GM19467 (cell line): ENCODE results near the gene KANK2.
"Not testable (repeated sequence)": the region's sequence is repeated elsewhere in the genome, so short reads cannot be mapped to it uniquely, and the experiment has no call there.

Source experiments
- ATAC-seq: cut with Tn5 transposase; IDR thresholded peaks from one replicate; pipeline ENCODE4 v1.9.1; 2021; ENCODE audit warnings: mild to moderate bottlenecking, moderate library complexity; ENCODE audit not compliant: unreplicated experiment

KANK2 gene

DNA sequence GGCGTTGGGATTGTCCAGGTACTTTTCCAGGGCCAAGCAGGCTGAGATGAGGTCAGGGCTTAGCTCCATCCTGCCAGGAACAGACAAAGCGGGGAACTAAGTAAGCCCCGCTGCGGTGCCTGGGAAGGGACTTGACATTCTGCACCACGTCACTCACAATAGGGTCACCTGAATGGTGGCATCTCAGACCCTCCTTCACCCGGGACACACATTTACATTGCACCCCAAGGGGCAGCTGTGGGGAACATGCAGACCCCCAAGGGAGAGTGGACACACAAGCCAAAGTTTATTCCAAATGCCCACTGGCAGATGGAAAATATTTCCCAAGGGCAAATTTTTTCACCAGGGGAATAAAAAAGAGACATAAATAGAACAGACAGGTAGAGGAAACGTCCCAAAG is 21.4 kb downstream of the KANK2 start:
- ATAC-seq = no peak

DNA sequence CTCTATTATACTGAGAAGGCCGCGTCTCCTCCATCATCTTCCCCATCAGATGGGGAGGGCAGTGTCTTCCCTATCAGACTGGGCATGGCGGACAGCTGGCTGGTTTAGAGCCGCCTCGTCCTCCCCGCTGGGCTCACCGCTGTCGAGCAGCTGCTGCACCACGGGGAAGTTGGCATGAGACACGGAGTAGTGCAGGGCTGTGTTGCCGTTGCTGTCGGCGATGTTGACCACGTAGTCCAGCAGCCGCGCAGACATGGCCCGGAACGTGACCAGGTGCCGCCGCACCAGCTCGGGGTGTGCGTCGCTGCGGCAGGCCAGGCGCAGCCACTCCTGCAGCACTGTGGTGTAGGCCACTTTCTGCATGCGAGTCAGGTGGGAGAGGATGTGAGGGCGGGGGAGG is 23.0 kb downstream of the KANK2 start:
- no peak for ATAC-seq

DNA sequence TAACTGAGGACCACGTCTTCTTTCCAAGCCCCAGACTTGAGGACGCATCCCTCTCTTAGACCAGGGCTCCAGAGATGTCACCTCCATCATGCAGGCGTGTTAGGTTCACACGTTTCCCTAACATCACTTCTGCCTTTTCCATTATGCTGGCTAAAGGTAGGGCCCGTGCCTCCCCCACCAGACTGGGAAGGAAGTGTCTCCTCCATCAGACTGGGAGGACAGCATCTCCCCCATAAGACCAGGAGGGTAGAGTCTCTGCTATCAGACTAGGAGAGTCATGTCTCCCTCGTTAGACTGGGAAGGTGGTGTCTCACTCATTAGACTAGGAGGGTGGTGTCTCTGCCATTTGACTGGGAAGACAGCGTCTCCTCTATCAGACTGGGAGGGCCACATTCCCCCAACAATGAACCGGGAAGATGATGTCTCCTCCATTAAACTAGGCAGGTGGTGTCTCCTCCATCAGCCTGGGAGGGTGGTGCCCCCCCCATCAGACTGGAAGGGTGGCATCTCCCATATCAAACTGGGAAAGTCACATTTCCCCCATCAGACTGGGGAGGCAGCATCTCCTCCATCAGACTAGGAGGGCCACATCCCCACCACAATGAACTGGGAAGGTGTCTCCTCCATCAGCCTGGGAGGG is 23.7 kb downstream of the KANK2 start:
- ATAC-seq = no peak

DNA sequence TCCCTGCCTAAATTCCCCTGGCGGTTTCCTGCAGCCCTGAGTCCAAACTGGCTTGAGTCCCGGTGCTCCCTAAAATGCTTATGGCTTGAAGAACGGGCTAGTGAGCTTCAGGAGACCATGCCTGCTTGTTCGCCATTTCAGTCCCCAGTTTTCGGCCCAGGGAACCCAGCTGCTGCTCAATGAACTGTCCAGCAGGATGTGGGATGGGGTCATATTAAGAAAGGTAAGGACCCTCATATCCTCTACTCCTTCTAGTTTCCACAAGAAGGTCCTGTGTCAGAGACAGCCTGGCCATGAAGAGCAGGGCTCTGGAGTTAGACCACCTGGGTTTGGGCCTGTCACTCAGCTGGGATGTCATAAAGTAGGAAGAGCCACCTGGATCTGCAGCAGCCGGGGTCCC is 24.8 kb downstream of the KANK2 start:
- ATAC-seq = no peak

DNA sequence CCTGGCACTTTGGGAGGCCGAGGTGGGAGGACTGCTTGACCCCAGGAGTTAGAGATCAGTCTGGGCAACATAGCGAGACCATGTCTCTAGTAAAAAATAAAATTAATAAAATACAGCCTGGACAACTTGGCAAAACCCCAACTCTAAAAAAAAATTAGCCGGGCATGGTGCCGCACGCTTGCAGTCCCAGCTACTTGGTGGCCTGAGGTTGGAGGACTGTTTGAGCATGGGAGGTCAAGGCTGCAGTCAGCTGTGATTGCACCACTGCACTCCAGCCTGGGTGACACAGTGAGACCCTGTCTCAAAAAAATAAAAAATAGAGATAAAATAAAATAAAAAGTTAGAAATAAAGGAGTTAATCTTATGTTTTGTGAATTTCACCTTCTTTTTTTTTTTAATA is 26.2 kb downstream of the KANK2 start:
- no peak for ATAC-seq

DNA sequence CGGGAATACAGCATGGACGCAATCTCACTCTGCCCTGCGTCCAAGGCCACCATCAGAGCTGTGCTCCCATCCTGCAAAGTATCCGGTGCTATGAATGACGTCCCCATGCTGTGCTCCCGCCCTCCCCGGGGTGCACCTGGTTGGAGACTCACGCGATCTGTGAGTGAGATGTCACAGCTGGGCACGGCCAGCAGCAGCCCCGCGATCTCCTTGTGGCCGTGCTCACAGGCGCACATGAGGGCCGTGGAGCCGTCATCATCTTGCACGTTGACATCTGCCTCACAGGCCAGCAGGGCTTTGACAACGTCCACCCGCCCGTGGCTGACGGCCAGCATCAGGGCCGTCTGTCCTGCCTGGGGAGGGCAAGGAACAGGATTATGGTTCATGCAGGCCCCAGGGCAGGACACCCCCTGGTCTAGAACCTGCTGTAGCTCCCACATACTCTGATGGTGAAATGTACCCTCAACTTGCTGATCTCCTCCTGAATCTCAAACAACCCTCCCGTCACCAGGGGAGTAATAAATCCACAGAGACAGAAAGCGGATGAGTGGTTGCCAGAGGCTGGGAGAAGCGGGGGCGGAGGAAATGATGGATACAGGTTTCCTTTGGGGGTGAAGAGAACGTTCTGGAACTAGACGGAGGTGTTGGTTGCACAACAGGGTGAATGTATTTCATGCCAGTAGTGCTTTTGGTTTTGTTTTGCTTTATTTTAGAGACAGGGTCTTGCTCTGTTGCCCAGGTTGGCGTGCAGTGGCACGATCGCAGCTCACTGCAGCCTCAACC is 27.3 kb downstream of the KANK2 start:
- ATAC-seq = no peak

DNA sequence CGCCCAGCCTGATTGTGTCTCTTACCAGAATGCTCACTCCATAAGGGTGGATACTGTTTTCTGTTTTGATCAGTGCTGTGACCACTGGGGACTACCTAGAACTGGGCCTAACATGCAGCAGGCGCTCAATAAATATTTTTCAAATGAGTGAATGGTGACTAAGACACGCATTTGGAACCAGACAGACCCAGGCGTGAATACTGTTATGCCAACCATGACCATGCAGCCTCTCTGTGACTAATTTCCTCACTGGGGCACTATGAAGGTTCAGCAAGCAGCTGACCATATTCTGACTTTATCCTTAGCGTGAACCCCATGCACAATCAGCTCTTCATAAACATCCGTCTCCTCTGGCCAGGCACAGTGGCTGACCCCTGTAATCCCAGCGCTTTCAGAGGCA is 28.8 kb downstream of the KANK2 start:
- ATAC-seq = no peak

DNA sequence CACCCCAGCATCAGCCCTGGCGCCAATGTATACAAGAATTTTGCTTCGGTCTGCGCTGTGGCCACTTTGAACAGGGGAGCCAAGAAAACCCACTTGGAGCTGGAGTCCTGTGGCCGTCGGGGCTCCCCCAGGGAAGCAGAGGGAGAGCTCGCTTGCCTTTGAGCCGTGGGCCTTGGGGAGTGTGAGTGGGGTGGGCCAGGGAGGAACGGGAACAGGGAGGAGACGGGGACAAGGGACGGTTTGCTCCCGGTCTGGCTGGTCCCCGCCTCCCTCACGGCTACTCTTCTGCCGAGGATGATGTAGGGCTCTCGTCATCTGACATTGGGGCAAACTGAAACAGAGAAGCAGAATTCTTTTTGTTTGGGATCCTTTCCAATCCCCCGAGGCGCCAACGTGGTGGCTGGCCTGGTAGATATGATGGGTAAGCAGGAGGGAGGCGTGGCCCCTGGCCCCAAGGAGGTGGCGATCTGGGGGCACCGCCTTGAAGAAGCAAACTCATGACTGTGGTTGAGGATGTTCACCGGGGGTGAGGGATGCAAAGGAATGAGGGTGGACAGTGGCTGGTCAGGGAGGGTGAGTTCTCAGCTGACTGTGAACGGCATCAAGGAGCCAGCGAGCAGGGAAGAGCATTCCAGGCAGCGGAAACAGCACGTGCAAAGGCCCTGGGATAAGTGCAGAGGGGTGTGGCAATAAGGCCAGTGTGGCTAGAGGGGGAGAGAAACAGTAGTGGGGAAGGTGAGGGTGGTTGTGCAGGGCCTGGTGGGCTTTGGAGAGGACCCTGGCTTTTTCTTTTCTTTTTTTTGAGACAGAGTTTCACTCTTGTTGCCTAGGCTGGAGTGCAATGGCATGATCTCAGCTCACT is 30.8 kb downstream of the KANK2 start:
- no peak for ATAC-seq

DNA sequence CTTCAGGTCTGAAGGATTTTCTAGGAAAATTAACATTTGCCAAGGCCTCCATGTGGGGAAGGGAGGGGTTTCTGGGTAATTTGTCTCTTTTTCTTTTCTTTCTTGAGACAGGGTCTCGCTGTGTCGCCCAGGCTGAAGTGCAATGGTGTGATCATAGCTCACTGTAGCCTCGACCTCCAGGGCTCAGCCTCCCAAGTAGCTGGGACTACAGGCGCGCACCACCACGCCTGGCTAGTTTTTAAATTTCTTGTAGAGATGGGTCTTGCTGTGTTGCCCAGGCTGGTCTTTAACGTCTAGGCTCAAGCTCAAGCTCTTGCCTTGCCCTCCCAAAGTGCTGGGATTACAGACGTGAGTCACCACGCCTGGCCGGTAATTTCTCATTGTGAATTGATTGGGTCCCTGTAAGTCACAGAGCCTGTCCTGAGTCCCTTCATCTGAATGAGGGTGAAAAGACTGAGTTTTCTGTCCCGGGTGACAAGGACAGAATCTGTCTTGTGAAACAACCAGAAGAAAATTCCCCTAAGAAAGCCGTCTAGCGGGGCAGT is 31.8 kb downstream of the KANK2 start:
- ATAC-seq = no peak

DNA sequence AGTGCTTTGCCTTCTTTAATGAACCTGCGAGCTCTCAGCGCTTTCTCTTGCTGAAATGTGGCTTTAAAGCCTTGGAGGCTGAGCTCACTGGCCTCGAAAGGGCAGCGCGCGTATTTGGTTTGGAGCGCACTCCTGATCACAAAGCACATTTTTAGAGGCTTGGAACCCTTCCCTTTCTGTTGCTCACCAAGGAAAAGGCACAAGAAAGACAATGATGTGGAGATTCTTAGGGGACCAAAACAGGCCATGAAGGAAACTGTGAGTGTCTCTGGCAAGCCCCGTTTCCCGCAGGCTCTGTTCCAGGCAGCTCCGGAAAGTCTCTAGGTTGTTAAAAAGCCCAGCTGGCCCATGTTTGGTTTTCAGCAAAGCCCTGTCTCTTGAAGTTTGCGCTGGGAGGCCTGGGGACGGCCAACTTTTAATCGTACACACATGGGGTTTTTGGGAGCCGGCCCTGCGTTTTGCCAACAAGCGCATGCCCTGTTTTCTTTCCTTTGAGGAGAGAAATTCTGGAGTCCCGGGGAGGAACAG is 32.4 kb downstream of the KANK2 start:
- ATAC-seq = no peak

DNA sequence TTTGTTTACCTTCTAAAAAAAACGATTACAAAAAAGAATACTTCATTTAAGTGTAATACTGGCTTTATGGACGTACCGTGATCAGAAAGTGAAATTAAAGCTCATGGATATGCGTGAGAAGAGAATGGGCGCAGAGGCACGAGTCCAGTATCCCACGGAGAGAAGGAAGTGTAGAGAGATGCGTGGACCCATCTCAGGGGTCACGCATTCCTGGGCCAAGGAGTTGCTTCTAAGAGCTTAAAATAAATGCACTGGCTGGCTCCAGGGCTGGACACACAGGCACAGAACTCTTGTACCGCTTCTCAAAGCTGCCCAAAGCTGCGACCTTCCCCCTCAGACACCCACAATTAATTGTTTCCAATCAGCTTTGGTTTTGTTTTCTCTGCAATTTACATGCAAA is 33.0 kb downstream of the KANK2 start:
- no peak for ATAC-seq

DNA sequence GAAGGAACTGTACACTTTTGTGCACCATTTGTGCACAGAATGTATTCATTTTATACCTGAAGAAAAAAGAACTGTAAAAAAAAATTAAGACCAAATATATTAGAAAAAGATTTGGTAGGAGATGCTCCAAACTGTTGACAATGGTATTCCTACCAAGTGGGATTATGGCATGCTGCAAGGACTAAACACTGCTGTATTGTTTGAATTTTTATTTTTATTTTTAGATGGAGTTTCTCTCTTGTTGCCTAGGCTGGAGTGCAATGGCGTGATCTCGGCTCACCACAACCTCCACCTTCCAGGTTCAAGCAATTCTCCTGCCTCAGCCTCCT is 36.9 kb downstream of the KANK2 start:
- not testable (repeated sequence) for ATAC-seq

DNA sequence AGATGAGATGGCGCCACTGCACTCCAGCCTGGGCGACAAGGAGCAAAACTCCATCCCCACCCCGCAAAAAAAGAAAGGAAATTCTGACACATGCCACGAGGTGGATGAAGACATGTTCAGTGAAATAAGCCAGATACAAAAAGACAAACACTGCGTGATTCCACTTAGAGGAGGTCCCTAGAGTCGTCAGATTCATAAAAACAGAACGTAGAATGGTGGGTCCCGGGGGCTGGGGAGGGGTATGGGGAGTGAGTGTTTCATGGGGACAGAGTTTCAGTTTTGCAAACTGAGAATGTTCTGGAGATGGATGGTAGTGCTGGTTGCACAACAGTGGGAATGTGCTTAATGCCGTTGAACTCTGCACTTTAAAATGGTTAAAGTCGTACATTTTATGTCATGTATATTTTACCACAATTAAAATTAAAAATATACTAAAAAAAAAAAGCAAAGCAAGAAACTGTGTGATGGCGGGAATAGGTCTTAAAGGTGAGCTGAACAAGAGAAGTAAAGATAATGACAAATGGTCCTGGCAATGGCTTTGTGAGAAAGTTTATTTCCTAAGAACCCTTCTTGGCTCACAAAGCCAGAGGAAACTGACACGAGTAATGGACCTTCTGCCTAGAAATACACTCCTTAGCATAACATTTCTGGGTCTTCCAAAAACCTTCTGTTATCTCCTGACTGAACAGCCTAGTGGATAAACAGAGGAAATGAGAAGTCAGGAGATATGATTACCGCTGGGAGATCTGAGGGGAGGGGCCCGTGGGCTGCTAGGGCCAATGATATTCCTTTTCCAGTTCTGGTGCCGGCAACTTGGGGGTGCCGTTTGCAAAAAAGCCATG is 37.5 kb downstream of the KANK2 start:
- no peak for ATAC-seq

DNA sequence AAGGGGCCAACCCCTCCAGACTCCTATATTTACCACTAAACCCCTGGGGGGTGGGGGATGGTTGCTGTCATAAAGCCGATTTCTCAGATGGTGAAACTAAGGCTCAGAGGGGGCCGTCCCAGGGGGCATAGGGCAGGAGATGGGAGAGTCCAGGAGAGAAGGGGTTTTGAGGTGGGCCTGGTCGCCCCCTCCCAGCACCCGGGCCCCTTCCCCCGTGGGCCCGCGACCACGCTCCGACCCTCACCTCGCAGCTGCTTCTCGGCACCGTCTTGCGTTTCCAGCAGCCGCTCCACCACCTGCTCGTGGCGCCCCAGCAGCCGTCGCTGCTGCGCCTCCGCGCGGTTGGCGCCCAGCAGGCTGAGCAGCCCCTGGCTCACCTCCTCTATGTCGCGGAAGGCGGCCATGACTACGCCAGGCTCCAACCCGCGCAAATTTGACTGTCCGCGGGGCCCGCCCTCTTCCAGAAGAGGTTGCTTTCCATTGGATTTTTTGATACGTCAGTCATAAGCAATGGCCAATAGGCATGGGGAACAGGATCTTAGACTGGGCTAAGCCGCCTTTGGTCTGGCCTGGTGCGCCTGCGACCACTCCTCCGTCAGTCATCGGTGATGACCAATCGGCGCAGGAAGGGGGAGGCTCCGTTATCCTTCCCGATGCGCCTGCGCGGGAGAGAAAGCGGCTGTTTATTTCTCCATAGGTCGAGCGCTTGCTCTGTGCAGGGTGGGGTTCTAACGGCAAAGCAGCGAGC is 41.8 kb downstream of the KANK2 start, which contains the start of gene SPC24:
Gene SPC24, minus strand, starts transcription at position 410 of the 748 bp plus-strand sequence. Its CDS starts 6 bp downstream, at position 404.
- peak; percentile 98 for ATAC-seq

DNA sequence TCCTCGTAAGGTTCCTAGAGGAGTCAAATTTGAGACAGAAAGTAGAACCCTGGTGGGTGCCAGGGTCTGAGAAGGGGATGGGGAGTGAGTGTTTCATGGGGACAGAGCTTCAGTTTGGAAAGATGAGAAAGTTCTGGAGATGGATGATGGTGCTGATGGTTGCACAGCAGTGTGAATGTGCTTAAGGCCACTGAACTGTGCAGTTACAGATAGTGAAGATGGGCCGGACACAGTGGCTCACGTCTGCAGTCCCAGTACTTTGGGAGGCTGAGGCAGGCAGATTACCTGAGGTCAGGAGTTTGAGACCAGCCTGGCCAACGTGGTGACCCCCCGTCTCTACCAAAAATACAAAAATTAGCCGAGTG is 42.7 kb downstream of the KANK2 start:
- no peak for ATAC-seq

DNA sequence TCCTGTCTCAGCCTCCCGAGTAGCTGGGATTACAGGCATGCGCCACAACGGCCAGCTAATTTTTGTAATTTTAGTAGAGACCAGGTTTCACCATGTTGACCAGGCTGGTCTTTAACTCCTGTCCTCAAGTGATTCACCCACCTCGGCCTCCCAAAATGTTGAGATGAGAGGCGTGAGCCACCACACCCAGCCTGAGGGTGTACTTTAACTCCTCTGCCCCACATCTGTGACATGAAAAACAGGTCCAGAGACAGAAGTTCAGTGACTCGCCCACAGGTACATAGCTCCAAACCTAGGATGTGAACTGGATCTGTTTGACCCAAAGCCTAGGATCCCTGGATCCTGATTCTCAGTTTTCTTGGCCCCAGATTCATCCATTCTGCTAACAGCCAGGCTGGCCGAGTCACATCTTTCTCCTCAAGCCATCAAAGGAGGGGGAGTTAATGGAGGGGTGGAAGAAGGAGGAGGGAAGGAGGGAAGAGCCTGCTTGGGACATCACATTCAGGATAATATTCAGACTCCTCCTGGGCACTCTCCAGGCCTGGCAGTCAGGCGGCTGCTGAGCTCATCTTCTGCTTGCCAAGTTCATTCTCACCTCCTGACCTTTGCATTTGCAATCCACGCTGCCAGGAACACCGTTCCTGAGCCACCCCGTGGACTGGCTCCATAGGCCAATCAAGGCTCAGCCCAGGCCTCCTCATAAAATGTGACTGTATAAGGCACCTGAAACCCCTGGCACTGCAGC is 44.9 kb downstream of the KANK2 start:
- ATAC-seq = no peak

DNA sequence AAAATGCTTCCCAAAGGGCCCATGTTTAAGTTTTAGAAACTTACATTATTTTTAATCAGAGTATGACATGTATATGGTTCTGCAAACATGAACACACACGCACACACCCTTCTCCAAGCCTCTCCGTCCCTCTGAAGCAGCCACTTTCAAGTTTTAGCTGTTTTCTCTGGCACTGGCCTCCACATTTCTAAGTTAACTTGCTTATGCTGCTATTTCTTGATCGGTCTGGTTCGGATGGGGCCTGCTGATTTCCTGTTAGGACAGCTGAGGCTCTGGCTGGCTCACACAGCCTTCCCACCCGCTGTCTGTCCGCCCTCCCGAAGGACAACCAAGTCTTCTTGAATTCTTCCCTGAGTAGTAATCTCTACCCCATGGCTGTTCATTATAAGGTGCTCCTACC is 46.2 kb downstream of the KANK2 start:
- no peak for ATAC-seq

DNA sequence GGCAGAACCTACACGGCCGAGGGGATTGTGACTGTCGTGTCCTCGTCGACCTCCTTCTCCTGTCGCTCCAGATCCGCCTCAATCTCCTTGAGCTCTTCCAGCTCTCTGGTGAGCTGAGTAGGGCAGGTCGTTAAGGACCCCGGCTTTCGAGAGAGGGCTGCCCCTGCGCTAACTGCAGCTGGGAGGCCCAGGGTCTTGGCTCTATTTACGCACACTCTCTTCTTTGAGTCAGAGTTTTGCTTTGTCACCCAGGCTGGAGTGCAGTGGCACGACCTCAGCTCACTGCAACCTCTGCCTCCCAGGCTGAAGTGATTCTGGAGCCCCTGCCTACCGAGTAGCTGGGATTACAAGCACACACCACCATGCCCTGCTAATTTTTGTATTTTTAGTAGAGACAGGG is 49.3 kb downstream of the KANK2 start:
- ATAC-seq = no peak

DNA sequence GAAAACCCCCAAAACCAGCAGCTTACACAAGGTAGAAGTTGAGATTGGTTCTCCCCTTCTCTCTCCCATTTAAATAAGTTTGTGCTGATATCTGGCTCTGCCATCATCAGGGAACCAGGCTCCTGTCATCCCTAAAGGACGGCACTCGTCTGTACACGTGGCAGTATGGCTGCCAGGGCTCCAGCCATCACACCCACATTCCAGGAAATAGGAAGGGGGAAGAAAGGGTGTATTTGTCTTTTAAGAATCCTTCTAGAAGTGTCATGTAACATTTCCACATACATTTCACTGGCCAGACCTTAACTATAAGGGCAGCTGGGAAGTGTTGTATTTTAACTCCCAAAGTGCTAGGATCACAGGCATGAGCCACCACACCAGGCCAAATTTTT is 51.8 kb downstream of the KANK2 start:
- ATAC-seq = no peak
